HepG2 (cell line): ENCODE data around the gene YY1AP1. TPM values are rescaled to one million over a fixed set of nuclear protein-coding genes. Genes with fewer than 3 reads are reported as not detected.

ENCODE experiments used
- AHR ChIP-seq: IDR thresholded peaks from 2 replicates; pipeline ENCODE4 v1.6.1; 2018; ENCODE audit warnings: missing genetic modification reagents, missing compliant biosample characterization
- CREB1 ChIP-seq, 2 experiments: fragments of 450-650 bp in 1 of 2; IDR thresholded peaks; 2 replicates each; pipeline ENCODE4 v1.6.1; 2016 to 2017; ENCODE audit warnings: control low read depth in 1 of 2, mild to moderate bottlenecking in 1 of 2, missing compliant biosample characterization in 1 of 2, missing genetic modification characterization in 1 of 2
- EHMT2 ChIP-seq: fragments of 200-600 bp; sonication (generic); IDR thresholded peaks from 2 replicates; pipeline ENCODE4 v1.7.0; 2017; ENCODE audit warnings: antibody characterized with exemption, low read depth, low read length, borderline replicate concordance
- FOXK1 ChIP-seq: sonication (generic); formaldehyde crosslinking; IDR thresholded peaks from 2 replicates; pipeline ENCODE4 v1.4.0; 2020; ENCODE audit warnings: low read depth, missing genetic modification reagents, borderline replicate concordance
- KDM5B ChIP-seq: sonication (generic); formaldehyde crosslinking; IDR thresholded peaks from 2 replicates; pipeline ENCODE4 v1.4.0; 2020; ENCODE audit warnings: missing genetic modification reagents, mild to moderate bottlenecking, borderline replicate concordance
- NONO ChIP-seq, 2 experiments: fragments of 450-650 bp in 1 of 2; sonication (generic) in 1 of 2; formaldehyde crosslinking in 1 of 2; IDR thresholded peaks in 1 of 2; conservative IDR thresholded peaks in 1 of 2; 2 replicates each; pipeline versions ENCODE4 v1.6.1 to v1.8.0; 2017 to 2022; ENCODE audit warnings: mild to moderate bottlenecking in 1 of 2, missing genetic modification reagents in 1 of 2, moderate library complexity in 1 of 2
- NR0B2 ChIP-seq: sonication (generic); formaldehyde crosslinking; IDR thresholded peaks from 2 replicates; pipeline ENCODE4 v1.4.0; 2020; ENCODE audit warnings: mild to moderate bottlenecking, missing genetic modification reagents
- NR2F2 ChIP-seq: IDR thresholded peaks from 2 replicates; pipeline ENCODE4 v1.6.1; 2012; ENCODE audit warnings: low read depth, inconsistent platforms, borderline replicate concordance
- PHF20 ChIP-seq: sonication (generic); formaldehyde crosslinking; IDR thresholded peaks from 2 replicates; pipeline ENCODE4 v1.5.0; 2020; ENCODE audit warnings: mild to moderate bottlenecking, missing genetic modification reagents
- POLR2AphosphoS5 ChIP-seq: IDR thresholded peaks from 2 replicates; pipeline ENCODE4 v1.6.1; 2012; ENCODE audit warnings: low read depth, low read length
- SIN3A ChIP-seq: IDR thresholded peaks from 2 replicates; pipeline ENCODE4 v1.6.1; 2011; ENCODE audit warnings: low read depth, mild to moderate bottlenecking, control low read depth, low read length, borderline replicate concordance
- SRY ChIP-seq: sonication (generic); formaldehyde crosslinking; IDR thresholded peaks from 2 replicates; pipeline ENCODE4 v1.8.0; 2022; ENCODE audit warnings: mild to moderate bottlenecking, missing genetic modification reagents
- TFDP1 ChIP-seq: IDR thresholded peaks from 2 replicates; pipeline ENCODE4 v1.6.1; 2016; ENCODE audit warnings: missing compliant biosample characterization, missing genetic modification reagents, borderline replicate concordance
- YEATS4 ChIP-seq: sonication (generic); formaldehyde crosslinking; IDR thresholded peaks from 2 replicates; pipeline ENCODE4 v1.4.0; 2020; ENCODE audit warnings: missing genetic modification reagents, borderline replicate concordance
- ZNF558 ChIP-seq: sonication (generic); formaldehyde crosslinking; IDR thresholded peaks from 2 replicates; pipeline ENCODE4 v1.9.0; 2022; ENCODE audit warnings: mild to moderate bottlenecking, missing genetic modification reagents, borderline replicate concordance
- ZNF564 ChIP-seq: sonication (generic); formaldehyde crosslinking; IDR thresholded peaks from 2 replicates; pipeline ENCODE4 v1.8.1; 2023; ENCODE audit warnings: mild to moderate bottlenecking, missing genetic modification reagents
- ZNF788 ChIP-seq: sonication (generic); formaldehyde crosslinking; IDR thresholded peaks from 2 replicates; pipeline ENCODE4 v1.5.0; 2020; ENCODE audit warnings: mild to moderate bottlenecking, missing genetic modification reagents, borderline replicate concordance
- ZSCAN31 ChIP-seq: sonication (generic); formaldehyde crosslinking; IDR thresholded peaks from 2 replicates; pipeline ENCODE4 v1.5.0; 2020; ENCODE audit warnings: low read depth, mild to moderate bottlenecking, missing genetic modification reagents
- polyA plus RNA-seq, 8 experiments: library from polyadenylated mRNA; depleted of rRNA in 3 of 8; stranded (reverse) in 7 of 8; unstranded in 1 of 8; fragments of >200 nt; fragmentation: Illumina TruSeq in 4 of 8; extraction: Trizol in 4 of 8; gene quantifications; 2 replicates each; pipeline versions ENCODE4 v1.2.1 to v1.2.3, GENCODE V29; 2011 to 2016; ENCODE audit warnings: low read depth in 4 of 8, missing spikeins in 1 of 8, mixed read lengths in 1 of 8; ENCODE audit not compliant: insufficient read depth in 1 of 8
- total RNA-seq, 5 experiments: library from RNA; depleted of rRNA; stranded (reverse); fragments of >200 nt; fragmentation: Illumina TruSeq; extraction: Trizol; gene quantifications; 2 replicates each; pipeline ENCODE4 v1.2.3, GENCODE V29; 2016; ENCODE audit warnings: low read depth in 1 of 5
- TF ChIP-seq, protein P1 (sequence below): sonication (generic); formaldehyde crosslinking; IDR thresholded peaks from 2 replicates; pipeline ENCODE4 v1.5.1; 2020; ENCODE audit warnings: missing genetic modification reagents, mild to moderate bottlenecking, borderline replicate concordance
- TF ChIP-seq, protein P2 (sequence below): sonication (generic); formaldehyde crosslinking; IDR thresholded peaks from 2 replicates; pipeline ENCODE4 v1.4.0; 2020; ENCODE audit warnings: missing genetic modification reagents
- TF ChIP-seq, protein P3 (sequence below): IDR thresholded peaks from 2 replicates; pipeline ENCODE4 v1.6.1; 2012; ENCODE audit warnings: low read depth, low read length, improper control_type of control experiment

The YY1AP1 gene
- total and polyA plus RNA-seq, 2 of the 13 experiments (the other 11 are each of a cell fraction or from before 2014, with no cell fraction given): 28.5 to 69.4 TPM

DNA sequence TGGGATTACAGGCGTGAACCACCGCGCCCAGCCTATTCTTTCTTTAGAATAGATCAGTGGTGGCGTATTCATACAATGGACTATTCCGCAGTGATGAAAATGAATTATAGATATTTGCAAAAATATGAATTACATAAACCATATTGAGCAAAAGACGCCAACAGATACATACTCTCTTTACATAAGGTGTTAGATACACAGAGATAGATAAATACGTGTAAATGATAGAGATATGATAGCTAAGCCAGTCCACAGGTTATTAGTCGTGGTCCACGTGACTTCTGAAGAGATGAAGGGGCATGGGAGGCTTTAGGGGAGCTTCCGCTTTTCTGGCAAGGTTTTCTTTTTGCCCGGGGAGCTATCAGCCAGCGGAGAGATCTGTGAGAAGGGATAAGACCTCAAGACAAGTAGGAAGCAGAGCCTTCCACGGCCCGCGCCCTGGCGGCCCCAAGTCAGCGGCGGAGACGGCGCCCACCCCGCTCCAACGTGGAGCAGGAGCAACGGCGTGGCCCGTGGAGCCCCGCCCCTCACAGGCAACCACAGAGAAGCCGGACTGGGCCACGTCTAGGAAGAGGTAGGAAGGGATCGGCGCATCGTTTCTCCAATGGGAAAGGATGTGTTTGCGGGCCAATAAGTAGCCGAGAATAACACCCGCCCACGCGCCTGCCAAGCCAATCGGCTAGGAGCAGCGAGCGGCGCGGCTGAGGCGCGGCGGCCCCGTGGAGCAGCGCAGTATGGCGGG is 78.9 kb downstream of the YY1AP1 start, which contains the start of gene MSTO1 (continued):
- TF ChIP-seq KDM5B (CRISPR knock-in tag) (peak; percentile 78), NONO (IDR thresholded peaks at IDR 0.05) (no peak), NONO (CRISPR knock-in tag; conservative IDR thresholded peaks at IDR 0.05) (peak; percentile 58; the same call in 1 of the 2 replicates), NR2F2 (no peak), PHF20 (CRISPR knock-in tag) (peak; percentile 84), TFDP1 (CRISPR knock-in tag) (peak; percentile 50; the same call in 1 of the 2 replicates), ZNF558 (0 out of 2 replicates have a peak, but pooled peaks have one; percentile 41), NR0B2 (CRISPR knock-in tag) (peak; percentile 78; the same call in 1 of the 2 replicates), ZNF564 (CRISPR knock-in tag) (peak; percentile 32; the same call in 1 of the 2 replicates), CREB1 (IDR thresholded peaks at IDR 0.05) (peak; percentile 42; the same call in 1 of the 2 replicates), CREB1 (CRISPR knock-in tag; IDR thresholded peaks at IDR 0.05) (peak; percentile 59), SIN3A (peak; percentile 83; the same call in 1 of the 2 replicates), ZSCAN31 (CRISPR knock-in tag) (no peak), POLR2AphosphoS5 (peak; percentile 84), EHMT2 (no peak), FOXK1 (peak; percentile 44; the same call in 1 of the 2 replicates), AHR (0 out of 2 replicates have a peak, but pooled peaks have one; percentile 52), ZNF788 (CRISPR knock-in tag) (peak; percentile 55; the same call in 1 of the 2 replicates), SRY (CRISPR knock-in tag) (0 out of 2 replicates have a peak, but pooled peaks have one; percentile 73), YEATS4 (CRISPR knock-in tag) (peak; percentile 94)
- TF ChIP-seq, protein P1, sequence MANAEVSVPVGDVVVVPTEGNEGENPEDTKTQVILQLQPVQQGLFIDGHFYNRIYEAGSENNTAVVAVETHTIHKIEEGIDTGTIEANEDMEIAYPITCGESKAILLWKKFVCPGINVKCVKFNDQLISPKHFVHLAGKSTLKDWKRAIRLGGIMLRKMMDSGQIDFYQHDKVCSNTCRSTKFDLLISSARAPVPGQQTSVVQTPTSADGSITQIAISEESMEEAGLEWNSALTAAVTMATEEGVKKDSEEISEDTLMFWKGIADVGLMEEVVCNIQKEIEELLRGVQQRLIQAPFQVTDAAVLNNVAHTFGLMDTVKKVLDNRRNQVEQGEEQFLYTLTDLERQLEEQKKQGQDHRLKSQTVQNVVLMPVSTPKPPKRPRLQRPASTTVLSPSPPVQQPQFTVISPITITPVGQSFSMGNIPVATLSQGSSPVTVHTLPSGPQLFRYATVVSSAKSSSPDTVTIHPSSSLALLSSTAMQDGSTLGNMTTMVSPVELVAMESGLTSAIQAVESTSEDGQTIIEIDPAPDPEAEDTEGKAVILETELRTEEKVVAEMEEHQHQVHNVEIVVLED (CRISPR knock-in tag): peak; percentile 74; the same call in 1 of the 2 replicates
- TF ChIP-seq, protein P2, sequence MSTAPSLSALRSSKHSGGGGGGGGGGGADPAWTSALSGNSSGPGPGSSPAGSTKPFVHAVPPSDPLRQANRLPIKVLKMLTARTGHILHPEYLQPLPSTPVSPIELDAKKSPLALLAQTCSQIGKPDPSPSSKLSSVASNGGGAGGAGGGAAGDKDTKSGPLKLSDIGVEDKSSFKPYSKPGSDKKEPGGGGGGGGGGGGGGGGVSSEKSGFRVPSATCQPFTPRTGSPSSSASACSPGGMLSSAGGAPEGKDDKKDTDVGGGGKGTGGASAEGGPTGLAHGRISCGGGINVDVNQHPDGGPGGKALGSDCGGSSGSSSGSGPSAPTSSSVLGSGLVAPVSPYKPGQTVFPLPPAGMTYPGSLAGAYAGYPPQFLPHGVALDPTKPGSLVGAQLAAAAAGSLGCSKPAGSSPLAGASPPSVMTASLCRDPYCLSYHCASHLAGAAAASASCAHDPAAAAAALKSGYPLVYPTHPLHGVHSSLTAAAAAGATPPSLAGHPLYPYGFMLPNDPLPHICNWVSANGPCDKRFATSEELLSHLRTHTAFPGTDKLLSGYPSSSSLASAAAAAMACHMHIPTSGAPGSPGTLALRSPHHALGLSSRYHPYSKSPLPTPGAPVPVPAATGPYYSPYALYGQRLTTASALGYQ (CRISPR knock-in tag): no peak
- TF ChIP-seq, protein P3, sequence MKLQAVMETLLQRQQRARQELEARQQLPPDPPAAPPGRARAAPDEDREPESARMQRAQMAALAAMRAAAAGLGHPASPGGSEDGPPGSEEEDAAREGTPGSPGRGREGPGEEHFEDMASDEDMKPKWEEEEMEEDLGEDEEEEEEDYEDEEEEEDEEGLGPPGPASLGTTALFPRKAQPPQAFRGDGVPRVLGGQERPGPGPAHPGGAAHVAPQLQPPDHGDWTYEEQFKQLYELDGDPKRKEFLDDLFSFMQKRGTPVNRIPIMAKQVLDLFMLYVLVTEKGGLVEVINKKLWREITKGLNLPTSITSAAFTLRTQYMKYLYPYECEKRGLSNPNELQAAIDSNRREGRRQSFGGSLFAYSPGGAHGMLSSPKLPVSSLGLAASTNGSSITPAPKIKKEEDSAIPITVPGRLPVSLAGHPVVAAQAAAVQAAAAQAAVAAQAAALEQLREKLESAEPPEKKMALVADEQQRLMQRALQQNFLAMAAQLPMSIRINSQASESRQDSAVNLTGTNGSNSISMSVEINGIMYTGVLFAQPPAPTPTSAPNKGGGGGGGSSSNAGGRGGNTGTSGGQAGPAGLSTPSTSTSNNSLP: no peak
